ENCODE measurements around the gene NHP2.

Gene NHP2

GRCh38 chr5:178174456-178174855 is 20.8 kb upstream of the NHP2 start:
- DNase-seq: no peak

DNA sequence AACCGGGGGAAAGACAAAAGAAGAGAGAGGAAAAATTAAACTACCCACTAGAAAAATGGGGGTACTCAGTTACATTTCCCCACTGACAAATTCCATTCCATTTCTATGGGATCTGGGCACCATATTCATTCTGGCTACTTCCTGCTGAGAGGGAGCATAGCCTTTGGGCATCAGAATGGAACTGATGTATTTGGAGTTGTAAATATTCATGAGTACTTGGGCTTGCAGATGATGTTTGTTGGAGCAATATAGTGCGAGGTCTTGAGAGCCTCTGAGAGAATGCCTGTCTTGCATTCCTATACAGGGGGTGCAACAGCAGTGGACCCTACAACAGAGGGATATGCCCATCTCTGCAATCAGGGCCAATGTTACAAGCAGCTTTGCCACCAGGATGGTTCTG is 16.8 kb upstream of the NHP2 start:
- no peak for DNase-seq

DNA sequence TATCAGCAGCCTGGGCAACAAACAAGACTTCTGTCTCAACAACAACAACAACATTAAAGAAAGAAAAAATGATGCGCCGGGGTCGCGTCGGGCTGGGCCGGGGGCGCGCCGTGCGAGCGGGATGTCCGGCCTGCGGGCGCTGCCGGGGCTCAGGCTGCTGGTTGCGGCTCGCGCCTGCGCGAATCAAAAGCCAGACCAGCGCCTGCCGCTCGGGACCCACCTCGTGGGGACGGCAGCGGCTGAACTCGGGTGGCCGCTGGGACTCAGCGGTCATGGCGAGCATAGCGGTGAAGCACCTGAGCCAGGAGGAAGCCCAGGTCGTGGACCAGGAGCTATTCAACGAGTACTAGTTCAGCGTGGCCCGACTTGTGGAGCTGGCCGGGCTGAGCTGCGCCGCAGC is 11.9 kb upstream of the NHP2 start:
- DNase-seq: no peak

- no peak for DNase-seq
Observed at GRCh38 chr5:178163772-178164735, 10.4 kb upstream of the NHP2 start.

DNA sequence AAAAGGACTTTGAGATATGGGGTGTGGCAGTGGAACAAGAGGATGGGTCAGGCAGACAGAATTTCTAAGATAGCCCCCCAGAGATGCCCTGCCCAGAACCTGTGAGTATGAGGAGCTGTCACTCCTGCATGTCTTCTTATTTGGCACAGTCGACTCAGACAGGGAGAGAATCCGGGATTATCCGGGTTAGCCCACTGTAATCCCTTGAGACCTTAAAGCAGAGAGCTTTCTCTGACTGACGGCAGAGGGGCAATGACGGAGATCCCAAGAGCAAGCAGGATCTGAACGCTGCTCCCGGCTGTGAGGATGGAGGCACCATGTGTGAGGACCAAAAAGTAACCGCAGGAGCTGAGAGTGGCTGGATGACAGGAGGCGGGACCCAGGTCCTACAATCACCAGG is 8.8 kb upstream of the NHP2 start:
- no peak for DNase-seq

- no peak for DNase-seq
Observed at GRCh38 chr5:178160176-178160575, 6.5 kb upstream of the NHP2 start.

- DNase-seq: no peak
Observed at GRCh38 chr5:178155065-178155464, 1.4 kb upstream of the NHP2 start.

DNA sequence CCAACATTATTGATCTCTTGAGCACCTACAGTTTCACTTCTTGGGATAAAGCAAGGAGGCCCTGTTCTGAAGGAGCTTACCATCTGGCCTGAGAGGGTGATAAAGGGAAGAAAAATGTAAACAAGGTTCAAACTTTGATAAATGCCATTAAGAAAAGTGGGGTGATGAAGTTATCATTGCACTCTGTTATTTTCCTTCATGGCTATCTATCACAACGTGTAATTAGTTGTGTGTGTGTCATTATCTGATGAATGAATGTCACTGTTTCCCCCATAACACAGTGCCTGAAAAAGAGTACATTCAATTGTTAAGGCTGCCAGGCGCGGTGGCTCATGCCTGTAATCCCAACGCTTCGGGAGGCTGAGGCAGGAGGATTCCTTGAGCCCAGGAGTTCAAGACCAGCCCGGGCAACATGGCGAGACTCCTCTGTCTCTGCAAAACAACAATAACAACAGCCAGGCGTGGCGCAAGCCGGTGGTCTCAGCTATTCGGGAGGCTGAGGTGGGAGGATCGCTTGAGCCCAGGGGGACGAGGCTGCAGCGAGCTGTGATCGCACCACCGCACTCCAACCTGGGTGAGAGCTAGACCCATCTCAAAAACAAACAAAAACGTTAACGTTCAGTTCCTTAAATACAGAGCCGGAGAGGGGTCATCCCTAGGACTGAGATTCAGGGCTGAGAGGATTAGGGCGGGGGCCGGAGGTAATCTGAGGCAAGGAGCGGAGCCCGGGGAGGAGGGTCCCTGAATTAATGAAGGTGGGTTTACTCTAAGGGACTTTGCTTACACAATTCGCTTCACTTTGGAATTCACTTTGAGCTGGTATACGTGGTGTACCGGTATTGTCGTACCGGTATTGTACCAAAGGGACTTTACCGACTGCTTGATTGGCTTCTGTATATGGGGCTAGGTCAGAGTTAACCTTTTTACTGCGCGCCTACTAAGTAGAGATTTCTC is 917 bp downstream of the NHP2 start:
- no peak for DNase-seq

DNA sequence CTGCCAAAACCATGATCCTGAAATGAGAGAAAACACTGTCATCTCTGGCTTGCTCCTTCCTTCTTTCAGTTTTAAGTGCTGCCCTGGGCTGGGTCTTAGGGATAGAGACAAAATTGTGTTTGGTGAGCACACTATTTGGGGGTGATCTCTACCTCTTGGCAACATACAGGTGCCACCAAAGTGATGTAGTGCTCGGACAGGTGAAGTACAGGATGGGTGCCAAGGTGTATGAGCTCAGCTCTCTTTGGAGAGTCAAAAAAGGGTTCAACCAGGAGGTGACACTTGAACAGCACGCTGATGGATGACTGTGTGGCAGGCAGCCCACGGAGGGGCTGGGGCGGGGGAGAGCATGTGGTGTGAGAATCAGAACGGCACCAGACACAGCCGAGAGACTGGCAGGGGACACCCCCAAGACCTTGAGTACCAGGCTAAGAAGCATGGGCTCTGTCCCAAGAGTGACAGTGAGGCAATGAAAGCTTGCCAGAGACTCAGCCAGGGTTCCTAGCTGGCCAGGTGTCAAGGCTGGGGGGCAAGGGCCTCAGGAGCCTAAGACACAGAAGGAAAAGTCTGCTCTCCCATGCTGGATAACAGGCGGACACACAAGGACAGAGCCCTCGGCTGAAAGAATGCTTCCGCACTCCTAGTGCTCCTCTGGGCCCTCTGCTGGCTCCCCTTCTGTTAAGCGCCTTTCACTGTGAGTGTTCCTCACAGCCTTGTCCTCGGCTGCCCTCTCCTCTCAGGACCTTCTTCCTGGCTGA is 2.5 kb downstream of the NHP2 start:
- no peak for DNase-seq

DNA sequence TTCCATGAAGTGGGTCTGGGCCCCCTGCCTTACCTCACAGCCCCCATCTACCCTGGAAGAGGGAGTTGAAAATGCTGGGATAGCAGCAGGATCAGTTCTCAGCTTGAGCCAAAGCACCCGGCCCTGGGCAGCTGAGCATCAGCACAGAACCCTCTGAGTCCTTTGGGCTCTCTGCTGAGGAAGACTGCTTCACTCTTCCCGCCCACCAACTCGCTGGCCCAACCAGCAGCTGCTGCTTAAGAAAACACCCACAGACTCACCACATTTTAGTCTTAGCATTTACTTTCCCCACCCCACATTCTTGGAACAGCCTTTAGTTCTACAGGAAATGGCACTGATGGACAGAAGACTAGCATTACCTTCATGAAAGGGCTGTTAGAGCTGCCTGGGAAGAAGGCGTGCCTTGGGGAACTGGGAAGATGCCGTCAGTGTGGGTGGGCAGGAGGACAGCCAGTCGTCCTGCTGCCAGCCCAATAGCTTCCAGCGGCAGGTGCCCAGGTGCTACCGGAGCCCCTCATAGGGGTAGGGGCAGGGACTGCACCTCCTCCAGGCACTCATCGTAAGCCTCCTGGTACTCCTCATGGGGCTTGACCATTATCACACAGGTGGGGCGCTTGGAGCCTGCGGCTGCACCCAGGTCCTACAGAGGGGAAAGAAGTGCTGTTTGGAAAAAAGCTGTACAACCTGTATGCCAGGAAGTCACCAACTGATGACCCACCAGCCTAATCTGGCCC is 4.3 kb downstream of the NHP2 start:
- no peak for DNase-seq

DNA sequence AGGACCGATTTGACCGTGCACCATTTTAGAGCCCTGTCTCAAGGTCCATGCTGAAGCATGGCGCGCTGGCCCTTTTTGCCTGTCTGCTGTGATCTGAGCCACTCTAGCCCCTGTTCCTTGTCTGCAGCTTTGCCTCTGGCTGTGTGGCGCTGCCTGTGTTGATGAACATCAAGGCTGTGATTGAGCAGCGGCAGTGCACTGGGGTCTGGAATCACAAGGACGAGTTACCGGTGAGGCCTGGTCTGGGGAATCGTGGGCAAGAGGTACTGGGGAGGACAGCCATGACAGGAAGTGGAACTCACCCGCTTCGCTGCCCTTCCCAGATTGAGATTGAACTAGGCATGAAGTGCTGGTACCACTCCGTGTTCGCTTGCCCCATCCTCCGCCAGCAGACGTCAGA is 6.3 kb downstream of the NHP2 start:
- no peak for DNase-seq

DNA sequence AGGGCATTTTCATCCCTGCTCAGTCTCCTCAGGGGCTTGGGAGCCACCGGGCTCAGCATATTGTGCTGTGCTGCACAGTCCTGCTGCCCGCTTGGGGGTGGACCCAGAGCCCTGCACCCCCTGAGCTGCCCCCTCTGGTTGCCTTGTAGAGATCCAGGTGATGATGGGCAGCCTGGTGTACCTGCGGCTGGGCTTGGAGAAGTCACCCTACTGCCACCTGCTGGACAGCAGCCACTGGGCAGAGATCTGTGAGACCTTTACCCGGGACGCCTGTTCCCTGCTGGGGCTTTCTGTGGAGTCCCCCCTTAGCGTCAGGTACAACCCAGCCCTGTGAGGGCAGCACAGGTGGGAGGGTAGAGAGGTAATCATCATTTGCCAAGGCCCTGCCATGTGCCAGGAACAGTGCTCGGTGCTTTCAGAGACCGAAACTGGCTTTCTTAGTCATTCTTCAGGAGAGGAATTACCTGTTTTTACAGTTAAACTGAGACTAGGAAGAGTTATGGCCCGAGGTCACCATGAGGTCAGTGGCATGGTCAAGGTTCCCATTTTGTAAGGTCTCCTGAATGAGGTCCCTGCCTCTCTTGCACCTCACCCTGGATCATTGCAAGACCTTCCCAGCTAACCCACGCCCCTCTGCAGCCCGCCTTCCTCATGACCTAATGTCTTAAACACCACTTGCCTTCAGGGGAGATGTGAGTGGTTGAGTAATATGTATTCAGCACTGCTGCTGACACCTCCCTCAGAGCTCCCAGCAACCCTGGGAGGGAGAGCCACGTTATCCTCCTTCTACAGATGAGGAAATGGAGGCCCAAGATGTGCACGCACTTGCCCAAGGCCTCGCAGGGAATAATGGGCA is 7.5 kb downstream of the NHP2 start:
- DNase-seq: no peak

GRCh38 chr5:178143901-178144300 is 9.8 kb downstream of the NHP2 start:
- no peak for DNase-seq

GRCh38 chr5:178143246-178143645 is 10.4 kb downstream of the NHP2 start:
- no peak for DNase-seq

DNA sequence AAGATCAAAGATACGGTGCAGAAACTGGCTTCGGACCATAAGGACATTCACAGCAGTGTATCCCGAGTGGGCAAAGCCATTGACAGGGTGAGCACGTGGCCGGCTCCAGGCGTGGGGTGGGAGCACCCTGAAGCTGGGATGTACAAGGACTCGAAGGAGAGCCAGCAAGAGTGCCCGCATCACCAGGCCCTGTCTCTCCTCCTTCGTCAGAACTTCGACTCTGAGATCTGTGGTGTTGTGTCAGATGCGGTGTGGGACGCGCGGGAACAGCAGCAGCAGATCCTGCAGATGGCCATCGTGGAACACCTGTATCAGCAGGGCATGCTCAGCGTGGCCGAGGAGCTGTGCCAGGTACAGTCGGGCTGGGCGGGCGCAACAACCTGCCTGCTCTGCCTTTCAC is 11.0 kb downstream of the NHP2 start:
- DNase-seq: no peak

- no peak for DNase-seq
Observed at GRCh38 chr5:178141550-178141949, 12.1 kb downstream of the NHP2 start.

GRCh38 chr5:178137991-178138390 is 15.7 kb downstream of the NHP2 start:
- DNase-seq: no peak

DNA sequence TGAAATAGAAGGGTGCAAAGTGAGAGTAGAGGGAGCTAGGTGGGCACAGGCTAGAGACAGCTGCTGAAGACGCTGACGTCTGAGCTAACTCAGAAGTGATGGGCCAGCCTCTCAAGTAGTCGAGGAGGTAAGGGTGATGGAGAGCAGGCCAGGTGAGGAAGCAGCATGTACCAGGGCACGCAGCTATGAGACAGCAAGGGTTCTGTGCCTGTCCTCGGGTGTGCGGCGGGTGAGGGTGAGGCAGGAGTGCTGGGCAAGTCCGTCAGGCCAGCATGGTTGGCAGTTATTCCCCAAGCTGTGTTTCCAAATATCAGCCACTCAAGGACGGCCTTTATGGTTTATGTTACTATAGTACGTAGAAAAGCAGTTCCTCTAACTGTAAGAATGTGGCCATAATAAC is 16.7 kb downstream of the NHP2 start:
- DNase-seq: no peak

GRCh38 chr5:178131446-178131996 is 22.2 kb downstream of the NHP2 start:
- DNase-seq: no peak

DNA sequence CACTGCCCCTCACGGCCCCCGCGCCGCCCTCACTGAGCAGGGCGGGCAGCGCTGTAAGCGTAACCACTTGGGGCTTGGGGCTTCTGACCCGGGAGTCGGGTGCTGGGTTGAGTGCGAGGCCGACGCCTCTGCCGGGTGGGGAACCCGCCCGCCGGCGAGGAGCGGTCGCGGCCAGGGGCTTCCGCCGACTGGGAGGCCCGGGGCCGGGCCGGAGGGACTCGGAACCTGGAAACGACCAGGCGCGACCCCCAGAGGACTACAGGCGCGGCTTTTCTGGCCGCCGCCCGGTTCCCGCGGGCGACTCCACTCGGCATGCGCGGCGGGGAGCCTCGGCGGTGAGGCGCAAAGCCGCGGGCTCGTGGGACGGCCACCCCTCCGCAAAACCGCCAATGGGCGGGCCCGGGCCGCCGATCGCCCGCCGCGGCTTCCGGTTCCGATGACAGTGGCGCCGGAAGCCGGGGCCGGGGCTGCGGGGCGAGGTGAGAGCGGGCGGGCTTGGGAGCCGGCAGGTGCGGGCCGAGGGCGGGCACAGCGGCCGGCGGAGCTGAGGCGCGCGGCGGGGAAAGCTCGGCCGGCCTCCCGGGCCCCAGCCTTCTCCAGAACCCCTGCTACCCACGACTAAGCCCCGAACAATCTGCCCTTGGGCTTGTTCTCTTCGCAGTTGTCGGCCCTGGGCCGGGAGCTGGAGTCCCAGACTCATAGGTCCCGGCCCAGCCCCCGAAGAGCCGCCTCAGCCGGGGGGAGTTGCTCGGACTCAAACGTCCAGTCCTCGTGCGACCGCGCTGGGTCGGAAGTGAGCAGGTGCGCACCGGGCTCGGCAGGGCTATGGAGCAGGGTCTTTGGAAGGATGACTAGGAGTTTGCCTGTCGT is 22.9 kb downstream of the NHP2 start, which contains the start of gene RMND5B:
Gene RMND5B (plus strand): TSS at position 439 of the 870 bp plus-strand sequence. CDS start 7,106 bp downstream, outside the sequence.
- DNase-seq: peak; percentile 14

Measured in SIG-M5 (cell line).